DOHH2 (cell line): Measurements from ENCODE around the gene SREBF2.

Experiments
- H3F3A ChIP-seq: fragments of 200-600 bp; sonication (generic), shearing (Covaris generic); 2 replicates; pipeline ENCODE4 v1.6.0; 2016; ENCODE audit warnings: antibody characterized with exemption, mild to moderate bottlenecking; ENCODE audit not compliant: control insufficient read depth, insufficient read depth
- H3K27ac ChIP-seq: fragments of 200-600 bp; sonication (generic); 2 replicates; pipeline ENCODE4 v1.5.1; 2014; ENCODE audit warnings: low read depth, mild to moderate bottlenecking, low read length, moderate library complexity
- H3K27me3 ChIP-seq: fragments of 200-600 bp; sonication (generic); 2 replicates; pipeline ENCODE4 v1.6.1; 2014; ENCODE audit warnings: mild to moderate bottlenecking, low read length, mixed read lengths; ENCODE audit not compliant: control insufficient read depth
- H3K36me3 ChIP-seq: fragments of 200-600 bp; sonication (generic); 2 replicates; pipeline ENCODE4 v1.6.1; 2014; ENCODE audit warnings: mild to moderate bottlenecking, low read length, moderate library complexity, mixed read lengths; ENCODE audit not compliant: control insufficient read depth
- H3K4me1 ChIP-seq: fragments of 200-600 bp; sonication (generic); 2 replicates; pipeline ENCODE4 v1.6.1; 2014; ENCODE audit warnings: mild to moderate bottlenecking, low read length, mixed read lengths; ENCODE audit not compliant: control insufficient read depth
- H3K4me2 ChIP-seq: fragments of 200-600 bp; sonication (generic); 2 replicates; pipeline ENCODE4 v1.6.0; 2014; ENCODE audit warnings: mild to moderate bottlenecking, low read length, moderate library complexity
- H3K4me3 ChIP-seq: fragments of 200-600 bp; sonication (generic); 2 replicates; pipeline ENCODE4 v1.5.1; 2014; ENCODE audit warnings: mild to moderate bottlenecking, low read length, mixed read lengths
- H3K79me2 ChIP-seq: fragments of 200-600 bp; sonication (generic); 2 replicates; pipeline ENCODE4 v1.6.1; 2014; ENCODE audit warnings: mild to moderate bottlenecking, low read length, mixed read lengths; ENCODE audit not compliant: control insufficient read depth
- H3K9me2 ChIP-seq: fragments of 200-600 bp; sonication (generic); replicated peaks from 2 replicates; pipeline ENCODE4 v1.6.1; 2014; ENCODE audit warnings: mild to moderate bottlenecking, low read length, mixed read lengths; ENCODE audit not compliant: control insufficient read depth
- H3K9me3 ChIP-seq: fragments of 200-600 bp; sonication (generic); 2 replicates; pipeline ENCODE4 v1.6.1; 2014; ENCODE audit warnings: antibody characterized with exemption, low read length, mixed read lengths; ENCODE audit not compliant: control insufficient read depth, insufficient read depth
- H4K20me1 ChIP-seq: fragments of 200-600 bp; sonication (generic); 2 replicates; pipeline ENCODE4 v1.6.0; 2014; ENCODE audit warnings: low read depth, mild to moderate bottlenecking, antibody characterized with exemption, low read length, moderate library complexity; ENCODE audit not compliant: control insufficient read depth, insufficient read depth
- CTCF ChIP-seq: fragments of 200-600 bp; sonication (generic); IDR thresholded peaks from one replicate; pipeline ENCODE4 v1.5.1; 2014; ENCODE audit warnings: antibody characterized with exemption, mild to moderate bottlenecking, low read depth, low read length; ENCODE audit not compliant: poor library complexity, severe bottlenecking
- EZH2phosphoT487 ChIP-seq: fragments of 200-600 bp; sonication (generic); IDR thresholded peaks from 2 replicates; pipeline ENCODE4 v1.6.1; 2017; ENCODE audit warnings: borderline replicate concordance, mild to moderate bottlenecking, antibody characterized with exemption, low read length, moderate library complexity, mixed read lengths

SREBF2 gene

GRCh38 chr22:41857155-41857859 lies 24.4 kb downstream of the SREBF2 start:
- H3K4me1 ChIP-seq, result peaks cover 97% of the 10 kb centered on the region
- peaks cover 4% of the 10 kb centered on the region; the same call in 1 of the 2 replicates for H4K20me1 ChIP-seq
- peak overlapping the region; percentile 36 for H3K4me3 ChIP-seq
- H3K9me3 ChIP-seq, result no peaks in the 10 kb centered on the region
- peaks cover 92% of the 10 kb centered on the region for H3K79me2 ChIP-seq
- peak overlapping the region; percentile 81 for H3K4me2 ChIP-seq
- peak overlapping the region; percentile 91 for H3K27ac ChIP-seq
- TF ChIP-seq CTCF, result peak; percentile 88
- no peak for TF ChIP-seq EZH2phosphoT487
- H3K36me3 ChIP-seq, result peaks cover 50% of the 10 kb centered on the region
- no peaks in the 10 kb centered on the region for H3K27me3 ChIP-seq
- peaks cover 68% of the 10 kb centered on the region for H3F3A ChIP-seq
- no peaks in the 10 kb centered on the region for H3K9me2 ChIP-seq

DNA sequence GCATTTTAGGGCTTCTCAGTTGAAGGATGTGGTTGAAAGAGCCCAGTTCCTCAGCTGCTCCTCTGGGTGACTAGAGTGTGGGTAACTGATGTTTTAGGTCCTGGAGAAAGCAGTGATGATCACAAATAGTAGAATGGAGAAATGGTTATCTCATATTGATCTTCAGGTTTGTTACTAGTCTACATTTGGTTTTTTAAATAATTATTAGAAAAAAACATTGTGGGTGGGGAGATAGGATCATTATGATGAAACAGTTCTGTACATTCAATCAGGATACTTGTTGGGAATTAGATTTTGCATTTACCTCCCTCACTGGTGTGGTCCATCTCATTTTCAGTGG lies 24.9 kb downstream of the SREBF2 start:
- H3K27ac ChIP-seq, result peak overlapping the region; percentile 91
- H3K4me3 ChIP-seq, result peak overlapping the region; percentile 36
- H4K20me1 ChIP-seq, result peaks cover 4% of the 10 kb centered on the region; the same call in 1 of the 2 replicates
- peaks cover 52% of the 10 kb centered on the region for H3K36me3 ChIP-seq
- no peaks in the 10 kb centered on the region for H3K9me2 ChIP-seq
- peak; percentile 5 for TF ChIP-seq CTCF
- no peak for TF ChIP-seq EZH2phosphoT487
- peak overlapping the region; percentile 81 for H3K4me2 ChIP-seq
- H3K4me1 ChIP-seq, result peaks cover 97% of the 10 kb centered on the region
- H3F3A ChIP-seq, result peaks cover 70% of the 10 kb centered on the region
- peaks cover 92% of the 10 kb centered on the region for H3K79me2 ChIP-seq
- H3K9me3 ChIP-seq, result no peaks in the 10 kb centered on the region
- H3K27me3 ChIP-seq, result no peaks in the 10 kb centered on the region

DNA sequence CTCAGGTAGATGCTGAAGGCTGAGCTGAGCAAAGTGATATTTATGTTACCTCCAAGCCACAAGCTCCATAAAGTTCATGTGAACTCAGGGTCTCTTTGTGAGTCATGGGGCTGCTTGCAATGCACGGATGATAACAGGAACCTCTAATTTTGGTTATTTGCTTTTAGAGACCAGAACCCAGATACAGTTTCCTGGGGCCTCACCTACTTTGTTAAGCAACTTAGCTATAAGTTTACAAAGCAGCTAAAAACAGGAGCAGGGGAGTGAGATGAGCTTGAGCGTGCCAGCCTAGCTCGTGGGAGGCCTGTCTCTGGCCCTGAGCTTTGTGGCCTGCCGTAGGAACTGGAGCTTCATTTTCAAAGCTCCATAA lies 29.2 kb downstream of the SREBF2 start:
- H4K20me1 ChIP-seq, result peaks cover 9% of the 10 kb centered on the region
- peak overlapping the region; percentile 91 for H3K27ac ChIP-seq
- no peaks in the 10 kb centered on the region for H3K9me3 ChIP-seq
- no peak for TF ChIP-seq EZH2phosphoT487
- no peak for TF ChIP-seq CTCF
- H3K36me3 ChIP-seq, result peaks cover 64% of the 10 kb centered on the region
- no peaks in the 10 kb centered on the region for H3K9me2 ChIP-seq
- H3F3A ChIP-seq, result peaks cover 48% of the 10 kb centered on the region
- peak overlapping the region; percentile 81 for H3K4me2 ChIP-seq
- H3K4me3 ChIP-seq, result peak overlapping the region; percentile 65
- H3K27me3 ChIP-seq, result no peaks in the 10 kb centered on the region
- H3K79me2 ChIP-seq, result peaks cover 90% of the 10 kb centered on the region
- H3K4me1 ChIP-seq, result peaks cover 84% of the 10 kb centered on the region
